Aorta (tissue), 5 donors: ENCODE results near the gene PRKCSH. TPM values are rescaled to one million over a fixed set of nuclear protein-coding genes. Genes with fewer than 3 reads are reported as not detected.
"Not testable (repeated sequence)": the region's sequence is repeated elsewhere in the genome, so short reads cannot be mapped to it uniquely, and the experiment has no call there.

Experiments used
- ATAC-seq: fragments of 200-7000 bp; cut with Tn5 transposase; one replicate; pipeline ENCODE4 v1.9.1; 2022; ENCODE audit warnings: moderate library complexity; ENCODE audit not compliant: low FRiP score
- DNase-seq, 2 donors: peaks; one replicate each; pipeline ENCODE4 v3.0.0-alpha.2; 2020
- H3K27ac ChIP-seq, 2 donors: one replicate each; pipeline ENCODE4 v1.5.1; 2013; ENCODE audit warnings: low read length in 2 of 2, mild to moderate bottlenecking in 2 of 2, moderate library complexity in 2 of 2, control low read depth in 1 of 2, inconsistent platforms in 1 of 2, low read depth in 1 of 2
- H3K27me3 ChIP-seq, 2 donors: one replicate each; pipeline ENCODE4 v1.6.1; 2013; ENCODE audit warnings: control low read depth in 1 of 2, low read length in 1 of 2, mild to moderate bottlenecking in 1 of 2, moderate library complexity in 1 of 2; ENCODE audit not compliant: insufficient read depth in 2 of 2, control insufficient read depth in 1 of 2
- H3K36me3 ChIP-seq, 2 donors: one replicate each; pipeline ENCODE4 v1.6.1; 2013; ENCODE audit warnings: control low read depth in 1 of 2, low read length in 1 of 2, mild to moderate bottlenecking in 1 of 2; ENCODE audit not compliant: insufficient read depth in 2 of 2, control insufficient read depth in 1 of 2
- H3K4me1 ChIP-seq, 2 donors: one replicate each; pipeline ENCODE4 v1.6.1; 2013; ENCODE audit warnings: low read length in 2 of 2, control low read depth in 1 of 2, mild to moderate bottlenecking in 1 of 2, moderate library complexity in 1 of 2; ENCODE audit not compliant: insufficient read depth in 2 of 2, control insufficient read depth in 1 of 2
- H3K4me3 ChIP-seq, 2 donors: one replicate each; pipeline ENCODE4 v1.5.1; 2013; ENCODE audit warnings: low read length in 2 of 2, control low read depth in 1 of 2, mild to moderate bottlenecking in 1 of 2
- H3K9me3 ChIP-seq: one replicate; pipeline ENCODE4 v1.6.1; 2013; ENCODE audit warnings: mild to moderate bottlenecking, low read length; ENCODE audit not compliant: control insufficient read depth
- WGBS, 2 donors: extraction: QIAGEN DNeasy Blood & Tissue Kit; methylation state at CpG; one replicate each; pipeline ENCODE4 v1.1.7; 2013; 5-methylcytosine and 5-hydroxymethylcytosine counted together
- intact Hi-C, 2 donors: fragments of 100-400 bp; cut with DNase I; formaldehyde crosslinking; loops; one replicate each; pipeline versions ENCODE4 v1.14.2 to v1.15.0; 2022
- polyA plus RNA-seq, 2 donors: library from polyadenylated mRNA; stranded (reverse); fragments of 200-250 nt; gene quantifications; one replicate each; pipeline ENCODE4 v1.2.3, GENCODE V29; 2013
- total RNA-seq, 2 donors: library from RNA; stranded (reverse); fragmentation: NEBNext Ultra II Directional; extraction: Animal tissue kit (Norgen Biotek cat#: 25700); gene quantifications; one replicate each; pipeline ENCODE4 v1.2.1, GENCODE V29; 2021
- donor health status: healthy with polysubstance abuse.
- donor health status: Bipolar disorder and iron deficiency.
- donor health status: DM: no; HTN: no; CAD: no.
- donor health status: DM: no; HTN: no; CAD: no.
- donor health status: DM: yes; HTN: yes; CAD: no.

Gene PRKCSH
- total and polyA plus RNA-seq, 4 donors = 90.2 to 207 (median 168) TPM

DNA sequence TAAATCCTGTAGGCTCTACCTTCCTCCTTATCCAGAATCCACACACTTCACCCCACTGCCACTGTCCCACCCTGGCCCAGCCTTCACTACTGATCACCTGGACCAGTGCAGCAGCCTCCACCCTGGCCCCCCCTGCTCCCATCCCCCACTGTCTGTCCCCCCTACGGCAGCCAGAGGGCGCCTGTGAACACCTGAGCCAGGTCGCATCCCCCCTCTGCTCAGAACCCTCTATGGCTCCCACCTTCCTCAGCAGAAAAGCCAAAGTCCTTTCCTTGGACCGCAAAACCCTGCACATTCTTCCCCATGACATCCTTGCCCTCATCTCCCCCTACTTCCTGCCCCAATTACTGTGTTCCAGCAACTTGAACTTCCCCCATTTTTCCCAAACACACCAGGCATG, 24.8 kb downstream of the PRKCSH start:
- Histone ChIP-seq H3K9me3 (no peaks in the 10 kb centered on the region), H3K4me3 (no peak overlapping the region), H3K36me3 (no peaks in the 10 kb centered on the region), H3K27ac (no peak overlapping the region), H3K4me1 (no peaks in the 10 kb centered on the region), H3K27me3 (no peaks in the 10 kb centered on the region)
- WGBS, 2 donors = 51 to 57% methylated on average over 4 of the region's 4 CpGs
- DNase-seq = no peak
- intact Hi-C loops = no loop called here
- ATAC-seq = no peak

DNA sequence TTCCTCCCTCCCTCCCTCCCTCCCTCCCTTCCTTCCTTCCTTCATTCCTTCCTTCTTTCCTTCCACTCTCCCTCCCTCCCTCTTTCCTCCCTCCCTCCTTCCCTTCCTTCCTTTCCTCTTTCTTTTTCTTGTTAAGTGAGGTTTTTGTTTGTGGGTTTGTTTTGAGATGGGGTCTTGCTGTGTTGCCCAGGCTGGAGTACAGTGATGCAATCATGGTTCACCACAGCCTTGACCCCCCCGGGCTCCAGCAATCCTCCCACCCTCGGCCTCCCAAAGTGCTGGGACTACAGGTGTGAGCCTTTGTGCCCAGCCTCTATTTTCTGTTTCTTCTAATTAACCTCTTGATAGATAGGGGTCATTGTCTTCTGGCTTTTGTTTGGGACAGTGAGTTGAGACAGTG, 26.0 kb downstream of the PRKCSH start:
- Histone ChIP-seq H3K27me3 (no peaks in the 10 kb centered on the region), H3K9me3 (no peaks in the 10 kb centered on the region), H3K4me1 (no peaks in the 10 kb centered on the region), H3K4me3 (no peak overlapping the region), H3K36me3 (no peaks in the 10 kb centered on the region), H3K27ac (no peak overlapping the region)
- 71 to 72% methylated on average over 2 of the region's 2 CpGs for WGBS, 2 donors
- no peak for ATAC-seq
- no peak for DNase-seq
- intact Hi-C loops = no loop called here

DNA sequence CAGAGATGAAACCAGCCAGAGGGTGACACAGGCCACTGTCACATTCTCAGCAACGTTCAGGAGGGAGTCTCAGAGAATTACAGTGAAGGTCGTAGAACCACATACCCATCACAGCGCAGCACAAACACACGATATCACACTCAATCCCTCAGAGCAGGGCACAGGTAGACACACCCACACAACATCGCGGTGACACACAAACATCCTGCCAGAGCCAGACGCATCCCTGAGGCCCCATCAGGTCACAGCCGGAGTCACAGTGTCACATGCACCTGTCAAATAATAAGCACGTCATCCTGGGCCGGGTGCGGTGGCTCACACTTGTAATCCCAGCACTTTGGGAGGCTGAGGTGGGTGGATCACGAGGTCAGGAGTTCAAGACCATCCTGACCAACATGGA, 28.0 kb downstream of the PRKCSH start:
- no peak for DNase-seq
- H3K4me1 ChIP-seq = no peaks in the 10 kb centered on the region
- no peak for ATAC-seq
- no peak overlapping the region for H3K27ac ChIP-seq
- H3K9me3 ChIP-seq = no peaks in the 10 kb centered on the region
- H3K4me3 ChIP-seq = no peak overlapping the region
- intact Hi-C loops = no loop called here
- no peaks in the 10 kb centered on the region for H3K36me3 ChIP-seq
- 77 to 78% methylated on average over 12 of the region's 12 CpGs for WGBS, 2 donors
- no peaks in the 10 kb centered on the region for H3K27me3 ChIP-seq

- Histone ChIP-seq H3K27ac (no peak overlapping the region), H3K36me3 (no peaks in the 10 kb centered on the region), H3K4me1 (no peaks in the 10 kb centered on the region), H3K27me3 (no peaks in the 10 kb centered on the region), H3K9me3 (no peaks in the 10 kb centered on the region), H3K4me3 (no peak overlapping the region)
- intact Hi-C loops = no loop called here
- 81 to 83% methylated on average over 11 of the region's 11 CpGs for WGBS, 2 donors
- DNase-seq = no peak
- ATAC-seq = no peak
Measured at GRCh38 chr19:11464333-11465265, 29.2 kb downstream of the PRKCSH start.

DNA sequence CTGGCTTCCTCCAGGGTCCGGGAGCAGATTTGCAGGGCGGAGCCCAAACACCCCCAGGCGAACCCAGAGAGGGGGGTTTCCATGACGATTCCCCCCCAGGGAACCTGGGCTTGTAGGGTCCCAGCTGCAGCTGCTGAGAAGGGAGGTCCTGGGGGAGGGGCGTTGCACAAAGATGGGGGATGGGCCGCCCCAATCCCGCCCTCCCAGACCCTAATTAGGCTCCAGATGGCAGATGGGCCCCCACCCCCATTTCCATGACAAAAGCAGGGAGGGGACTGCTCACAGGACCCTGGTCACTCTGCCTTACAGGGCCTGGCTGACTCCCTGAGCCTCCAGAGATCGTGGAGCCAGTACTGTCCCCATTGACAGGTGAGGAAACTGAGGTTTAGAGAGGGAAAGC, 30.2 kb downstream of the PRKCSH start:
- intact Hi-C loops = no loop called here
- ATAC-seq = no peak
- 28 to 32% methylated on average over 8 of the region's 8 CpGs for whole genome bisulfite sequencing, 2 donors
- Histone ChIP-seq H3K36me3 (no peaks in the 10 kb centered on the region), H3K27ac (no peak overlapping the region), H3K4me1 (no peaks in the 10 kb centered on the region), H3K9me3 (no peaks in the 10 kb centered on the region), H3K4me3 (no peak overlapping the region), H3K27me3 (no peaks in the 10 kb centered on the region)
- no peak for DNase-seq

GRCh38 chr19:11468266-11468845, 32.9 kb downstream of the PRKCSH start:
- H3K36me3 ChIP-seq, H3K4me3 ChIP-seq, H3K4me1 ChIP-seq, H3K27me3 ChIP-seq, H3K9me3 ChIP-seq, intact Hi-C loops, H3K27ac ChIP-seq, ATAC-seq, DNase-seq: not testable (repeated sequence)
- 55% methylated on average over 8 of the region's 8 CpGs for WGBS, 2 donors

- intact Hi-C loops = no loop called here
- no peaks in the 10 kb centered on the region for H3K36me3 ChIP-seq
- H3K27me3 ChIP-seq = no peaks in the 10 kb centered on the region
- ATAC-seq (no peak), DNase-seq (no peak)
- H3K4me1 ChIP-seq = no peaks in the 10 kb centered on the region
- no peak overlapping the region for H3K27ac ChIP-seq
- no peaks in the 10 kb centered on the region for H3K9me3 ChIP-seq
- WGBS, 2 donors = 32 to 40% methylated on average over 4 of the region's 4 CpGs
- no peak overlapping the region for H3K4me3 ChIP-seq
Measured at GRCh38 chr19:11473725-11474124, 38.3 kb downstream of the PRKCSH start.

DNA sequence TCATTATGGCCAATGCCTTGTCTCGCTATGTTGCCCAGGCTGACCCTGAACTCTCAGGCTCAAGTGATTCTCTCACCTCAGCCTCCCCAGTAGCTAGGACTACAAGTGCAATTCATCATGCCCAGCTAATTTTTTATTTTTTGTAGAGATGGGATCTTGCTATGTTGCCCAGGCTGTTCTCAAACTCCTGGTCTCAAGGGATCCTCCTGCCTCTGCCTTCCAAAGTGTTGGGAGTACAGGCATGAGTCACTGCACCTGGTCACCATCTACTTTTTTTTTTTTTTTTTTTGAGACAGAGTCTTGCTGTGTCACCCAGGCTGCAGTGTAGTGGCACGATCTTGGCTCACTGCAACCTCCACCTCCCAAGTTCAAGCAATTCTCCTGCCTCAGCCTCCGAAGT, 39.9 kb downstream of the PRKCSH start:
- ATAC-seq, intact Hi-C loops, DNase-seq, H3K27me3 ChIP-seq, H3K4me3 ChIP-seq, H3K9me3 ChIP-seq, H3K36me3 ChIP-seq, H3K4me1 ChIP-seq, H3K27ac ChIP-seq: not testable (repeated sequence)
- 94 to 95% methylated on average over 3 of the region's 3 CpGs for WGBS, 2 donors

DNA sequence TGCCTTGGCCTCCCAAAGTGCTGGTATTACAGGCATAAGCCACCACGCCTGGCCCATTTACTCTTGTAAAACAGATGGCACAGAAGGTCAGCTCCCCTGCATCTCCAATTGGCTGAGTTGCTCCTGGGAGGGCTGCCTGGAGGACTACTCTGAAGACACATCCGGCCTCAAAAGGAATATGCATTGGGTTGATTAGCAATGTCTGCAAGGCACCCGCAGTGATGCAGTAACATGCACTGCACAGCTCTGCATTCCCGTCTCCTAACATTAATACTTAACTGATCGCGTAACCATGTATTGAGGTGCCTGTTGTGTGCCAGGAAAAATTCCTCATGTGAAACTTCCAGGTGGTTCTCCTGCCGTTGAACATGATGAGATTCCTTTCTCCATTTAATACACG, 40.4 kb downstream of the PRKCSH start:
- H3K9me3 ChIP-seq = no peaks in the 10 kb centered on the region
- ATAC-seq = no peak
- no peaks in the 10 kb centered on the region for H3K36me3 ChIP-seq
- no peaks in the 10 kb centered on the region for H3K27me3 ChIP-seq
- intact Hi-C loops = no loop called here
- WGBS, 2 donors = 82 to 84% methylated on average over 8 of the region's 8 CpGs
- no peak for DNase-seq
- no peak overlapping the region for H3K4me3 ChIP-seq
- no peaks in the 10 kb centered on the region for H3K4me1 ChIP-seq
- H3K27ac ChIP-seq = no peak overlapping the region
